ENCODE data around the gene SLC17A3.

The SLC17A3 gene

DNA sequence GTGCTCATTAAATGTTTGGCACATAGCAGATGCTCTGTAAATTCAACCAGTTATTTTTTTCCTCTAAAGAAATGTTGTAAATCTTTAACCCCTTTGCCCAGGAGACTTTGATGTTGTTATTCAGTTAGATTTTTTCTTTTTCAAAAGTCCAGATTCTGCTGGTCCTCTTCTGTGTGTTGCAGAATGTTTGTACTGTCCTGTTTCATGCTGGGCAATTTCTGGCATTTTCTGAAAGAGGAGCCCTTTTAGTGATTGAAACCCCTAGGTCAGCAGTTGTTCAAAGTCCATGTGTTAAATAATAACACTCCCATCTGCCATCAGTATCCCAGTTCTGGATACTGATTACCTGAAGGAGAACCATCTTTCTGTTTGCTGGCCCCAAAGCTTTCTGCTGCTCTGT is 40.9 kb downstream of the SLC17A3 start:
- no peak for DNase-seq

DNA sequence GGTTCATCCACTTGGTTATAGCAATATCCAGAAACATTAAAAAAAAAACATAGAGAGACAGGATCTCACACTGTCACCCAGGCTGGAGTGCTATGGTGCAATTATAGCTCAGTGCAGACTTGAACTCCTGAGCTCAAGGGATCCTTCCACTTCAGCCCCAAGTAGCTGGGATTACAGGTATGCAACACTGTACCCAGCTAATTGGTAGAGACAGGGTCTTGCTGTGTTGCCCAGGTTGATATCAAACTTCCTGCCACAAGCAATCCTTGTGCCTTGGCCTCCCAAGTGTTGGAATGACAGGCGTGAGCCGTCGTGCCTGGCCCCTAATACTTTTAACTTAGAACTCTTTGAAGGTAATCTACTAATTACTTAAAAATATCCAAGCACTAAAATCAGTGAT is 41.4 kb downstream of the SLC17A3 start:
- no peak for DNase-seq

DNA sequence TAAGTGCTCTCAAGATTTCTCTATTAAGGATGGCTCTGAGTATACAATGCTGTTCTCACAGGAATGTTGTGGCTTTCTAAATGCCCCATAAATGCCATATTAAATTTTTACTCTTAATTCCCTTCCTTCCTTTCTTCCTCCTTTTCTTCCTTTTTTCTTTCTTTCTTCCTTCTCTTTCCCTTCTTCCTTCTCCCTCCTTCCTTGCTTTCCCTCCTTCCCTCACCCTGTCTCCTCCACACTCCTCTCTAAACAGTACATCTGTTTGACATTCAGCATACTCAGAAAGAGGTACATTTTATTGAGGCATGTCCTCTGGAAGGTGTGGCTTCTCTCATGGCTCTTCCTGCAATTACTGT is 41.8 kb downstream of the SLC17A3 start:
- no peak for DNase-seq

DNA sequence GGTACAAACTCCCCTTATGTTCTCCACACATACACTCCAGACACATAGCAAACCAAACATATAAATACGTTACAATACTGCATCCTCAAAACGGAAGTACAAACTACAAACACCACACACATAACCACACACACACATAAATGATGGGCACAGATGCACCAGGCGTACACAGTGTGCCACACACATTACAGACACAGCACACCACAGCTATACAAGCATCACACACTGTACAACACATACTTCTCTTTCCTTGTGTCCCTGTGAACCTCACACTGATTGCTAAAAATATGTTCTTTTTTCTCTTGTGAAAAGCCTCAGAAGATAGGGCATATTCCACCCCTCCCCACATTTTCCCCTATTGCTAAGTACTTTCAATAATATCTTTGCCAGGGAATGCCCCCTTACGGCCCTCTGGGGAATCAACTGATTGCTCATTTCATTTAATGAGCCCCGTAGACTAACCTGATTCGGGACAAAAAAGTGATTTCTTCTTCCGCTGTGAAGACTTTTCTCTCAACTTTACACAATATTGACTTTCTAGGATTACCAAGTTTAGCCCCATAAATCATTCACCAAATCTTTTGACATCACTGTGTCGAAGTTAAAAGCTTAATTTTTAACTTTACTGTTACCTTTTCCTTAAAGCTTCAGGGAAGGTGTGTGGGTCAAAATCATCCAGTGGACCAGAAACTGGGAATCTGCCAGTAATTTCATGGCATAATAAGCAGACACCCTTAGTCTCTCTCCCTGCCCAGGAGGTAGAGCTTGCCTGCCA is 42.3 kb downstream of the SLC17A3 start, which contains the start of gene SLC17A1:
SLC17A1 (minus strand) TSS at position 521 of the 775 bp plus-strand sequence. CDS start 1,495 bp downstream, outside the sequence.
- no peak for DNase-seq

DNA sequence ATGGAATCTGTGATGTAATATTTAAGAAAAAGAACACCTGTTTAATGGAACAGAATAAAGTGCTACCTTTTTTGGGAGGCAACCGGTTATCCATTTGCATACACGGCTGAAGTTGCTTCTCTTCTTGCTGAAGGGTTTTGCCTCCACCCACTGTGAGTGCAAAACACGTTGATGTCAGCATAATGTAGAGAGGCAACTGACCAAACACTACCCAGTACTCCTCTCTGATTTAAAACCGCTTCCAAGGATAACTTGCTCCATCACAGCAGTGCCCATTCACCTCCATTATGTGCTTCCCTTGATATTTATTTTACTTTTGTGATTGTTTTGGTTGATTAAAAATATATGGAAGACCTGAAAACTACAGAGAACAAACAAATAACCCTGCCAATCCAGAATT is 43.6 kb downstream of the SLC17A3 start:
- no peak for DNase-seq

DNA sequence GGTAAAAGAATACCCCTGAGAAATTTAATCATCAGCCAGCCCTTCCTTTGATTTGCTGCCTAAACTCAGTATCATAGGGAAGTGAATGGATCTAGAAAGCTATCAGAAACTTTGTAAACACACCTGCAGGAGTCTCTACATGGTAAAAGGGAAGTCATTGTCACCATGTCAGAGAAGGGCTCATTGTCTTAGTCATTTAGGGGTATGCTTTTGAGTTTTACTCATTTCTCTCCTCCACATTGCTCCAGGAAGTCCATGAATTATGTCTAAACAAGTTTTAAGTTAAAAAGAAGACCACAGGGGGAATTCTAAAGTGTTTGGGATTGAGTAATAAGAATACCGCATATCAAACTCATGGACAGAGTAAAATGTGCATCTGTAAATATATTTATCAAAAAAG is 44.7 kb downstream of the SLC17A3 start:
- no peak for DNase-seq

DNA sequence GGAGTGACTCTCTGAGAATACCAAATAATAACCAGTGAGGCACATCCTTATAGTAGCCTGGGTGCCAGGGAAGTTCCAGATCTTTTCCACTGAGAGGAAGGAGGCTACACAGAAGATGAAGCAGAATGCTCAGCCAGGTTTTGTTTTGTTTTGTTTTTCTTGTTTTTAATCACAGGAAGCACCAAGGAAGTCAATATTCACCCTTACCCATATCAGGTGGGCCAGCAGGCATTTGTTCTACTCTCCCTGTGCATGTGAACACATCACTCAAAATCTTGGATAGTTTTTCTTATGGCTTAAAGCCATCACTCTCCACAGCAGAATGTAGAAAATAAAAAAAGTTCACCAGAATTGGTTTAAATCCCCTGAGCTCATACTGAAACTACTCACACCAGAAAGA is 52.7 kb downstream of the SLC17A3 start:
- no peak for DNase-seq

DNA sequence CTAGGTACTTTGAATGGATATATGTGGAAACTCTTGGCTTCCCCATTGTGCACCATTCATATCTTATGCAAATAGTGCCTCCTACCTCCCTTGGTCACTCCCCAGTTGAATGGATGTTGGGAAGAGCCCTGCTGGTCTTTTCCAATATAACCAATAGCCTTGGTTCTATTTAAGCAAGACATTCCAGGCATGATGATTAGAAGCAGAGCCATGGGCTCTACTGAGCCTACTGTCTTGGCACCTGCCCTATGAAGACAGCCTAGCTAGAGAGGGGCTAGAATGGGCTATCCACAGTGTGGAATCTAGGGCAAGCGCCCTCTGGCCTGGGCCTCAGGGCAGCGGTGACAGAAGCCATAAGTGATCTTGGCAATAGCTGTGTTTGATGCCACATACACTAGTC is 57.8 kb downstream of the SLC17A3 start:
- DNase-seq = no peak

DNA sequence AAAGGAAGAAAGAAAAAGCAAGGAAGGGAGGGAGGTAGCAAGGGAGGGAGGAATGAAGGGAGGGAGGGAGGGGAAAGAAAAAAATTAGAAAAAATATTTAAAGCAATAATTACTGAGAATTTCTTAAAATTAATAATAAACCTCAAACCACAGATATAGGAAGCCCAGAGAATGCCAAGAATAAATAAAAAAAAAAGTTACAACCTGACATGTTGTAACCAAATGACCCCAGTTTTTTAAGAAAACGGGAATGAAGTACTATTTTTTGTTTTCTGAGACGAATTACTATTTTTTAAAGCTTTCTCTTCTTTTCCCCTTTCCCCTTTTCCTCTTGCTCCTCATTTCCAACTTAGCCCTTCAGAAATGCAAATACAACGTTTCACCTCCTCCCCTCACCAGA is 58.8 kb downstream of the SLC17A3 start:
- no peak for DNase-seq

DNA sequence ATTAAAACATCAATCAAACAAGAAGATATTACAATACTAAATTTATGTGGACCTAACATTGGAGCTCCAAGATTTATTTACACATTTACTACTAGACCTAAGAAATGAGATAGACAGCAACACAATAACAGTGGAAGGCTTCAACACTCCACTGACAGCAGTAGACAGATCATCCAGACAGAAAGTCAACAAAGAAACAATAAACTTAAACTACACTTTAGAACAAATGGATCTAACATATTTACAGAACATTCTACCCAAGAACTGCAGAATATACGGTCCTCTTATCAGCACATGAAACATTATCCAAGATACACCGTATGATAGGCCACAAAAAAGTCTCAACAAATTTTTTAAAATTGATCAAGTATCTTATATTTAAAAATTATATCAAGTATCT is 69.2 kb downstream of the SLC17A3 start:
- no peak for DNase-seq

DNA sequence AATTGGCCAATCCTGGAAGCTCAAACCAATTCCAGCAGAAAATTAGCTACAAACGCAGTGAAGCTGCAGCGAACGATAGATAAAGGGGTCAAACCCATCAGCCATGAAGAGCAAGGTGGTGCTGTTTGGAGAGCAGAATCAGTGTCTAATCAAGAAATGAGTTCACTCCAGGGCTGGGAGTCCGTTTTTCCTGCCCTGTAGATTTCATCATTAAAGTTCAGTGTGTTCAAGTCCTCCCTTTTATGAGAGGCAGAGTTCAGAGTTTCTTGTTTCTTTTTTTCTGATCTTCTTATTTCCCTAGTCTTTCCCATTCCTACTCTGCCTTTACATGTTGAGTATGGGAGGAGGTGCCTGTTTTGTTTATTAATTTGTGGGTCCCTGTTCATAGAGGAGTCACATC is 72.6 kb downstream of the SLC17A3 start:
- DNase-seq = no peak

Measured in NCI-H446 (cell line).